GM19193 (cell line): ENCODE data around the gene METTL18.

Experiments used
- POLR2A ChIP-seq: IDR thresholded peaks from 4 replicates; pipeline ENCODE4 v1.6.1; 2011; ENCODE audit not compliant: insufficient read depth, insufficient read length; ENCODE audit errors: extremely low read depth

The METTL18 gene

GRCh38 chr1:169797281-169797680 is 2.6 kb upstream of the METTL18 start:
- no peak for TF ChIP-seq POLR2A

- no peak for TF ChIP-seq POLR2A
Observed at GRCh38 chr1:169796274-169796810, 1.6 kb upstream of the METTL18 start.

GRCh38 chr1:169795687-169796086 is 980 bp upstream of the METTL18 start:
- TF ChIP-seq POLR2A = no peak

GRCh38 chr1:169793730-169794129 is 977 bp downstream of the METTL18 start:
- no peak for TF ChIP-seq POLR2A

- TF ChIP-seq POLR2A = no peak
Observed at GRCh38 chr1:169788402-169788801, 6.3 kb downstream of the METTL18 start.

- no peak for TF ChIP-seq POLR2A
Observed at GRCh38 chr1:169786974-169787373, 7.7 kb downstream of the METTL18 start.

GRCh38 chr1:169785267-169785666 is 9.4 kb downstream of the METTL18 start:
- no peak for TF ChIP-seq POLR2A

- TF ChIP-seq POLR2A = no peak
Observed at GRCh38 chr1:169784102-169784501, 10.6 kb downstream of the METTL18 start.

- TF ChIP-seq POLR2A = no peak
Observed at GRCh38 chr1:169782596-169782995, 12.1 kb downstream of the METTL18 start.

- no peak for TF ChIP-seq POLR2A
Observed at GRCh38 chr1:169779970-169780369, 14.7 kb downstream of the METTL18 start.

GRCh38 chr1:169779150-169779549 is 15.6 kb downstream of the METTL18 start:
- no peak for TF ChIP-seq POLR2A

- no peak for TF ChIP-seq POLR2A
Observed at GRCh38 chr1:169776440-169776839, 18.3 kb downstream of the METTL18 start.

- no peak for TF ChIP-seq POLR2A
Observed at GRCh38 chr1:169768161-169768560, 26.5 kb downstream of the METTL18 start.

- no peak for TF ChIP-seq POLR2A
Observed at GRCh38 chr1:169765580-169766331, 29.0 kb downstream of the METTL18 start.

- no peak for TF ChIP-seq POLR2A
Observed at GRCh38 chr1:169764919-169765318, 29.8 kb downstream of the METTL18 start.

GRCh38 chr1:169762699-169763098 is 32.0 kb downstream of the METTL18 start:
- no peak for TF ChIP-seq POLR2A
